ENCODE results near the gene ALKBH6. TPM values are rescaled to one million over a fixed set of nuclear protein-coding genes. Genes with fewer than 3 reads are reported as not detected.

Gene ALKBH6
- total and polyA plus RNA-seq, 2 of the 13 experiments (the other 11 are each of a cell fraction or from before 2014, with no cell fraction given), result 13.7 to 18.1 TPM

DNA sequence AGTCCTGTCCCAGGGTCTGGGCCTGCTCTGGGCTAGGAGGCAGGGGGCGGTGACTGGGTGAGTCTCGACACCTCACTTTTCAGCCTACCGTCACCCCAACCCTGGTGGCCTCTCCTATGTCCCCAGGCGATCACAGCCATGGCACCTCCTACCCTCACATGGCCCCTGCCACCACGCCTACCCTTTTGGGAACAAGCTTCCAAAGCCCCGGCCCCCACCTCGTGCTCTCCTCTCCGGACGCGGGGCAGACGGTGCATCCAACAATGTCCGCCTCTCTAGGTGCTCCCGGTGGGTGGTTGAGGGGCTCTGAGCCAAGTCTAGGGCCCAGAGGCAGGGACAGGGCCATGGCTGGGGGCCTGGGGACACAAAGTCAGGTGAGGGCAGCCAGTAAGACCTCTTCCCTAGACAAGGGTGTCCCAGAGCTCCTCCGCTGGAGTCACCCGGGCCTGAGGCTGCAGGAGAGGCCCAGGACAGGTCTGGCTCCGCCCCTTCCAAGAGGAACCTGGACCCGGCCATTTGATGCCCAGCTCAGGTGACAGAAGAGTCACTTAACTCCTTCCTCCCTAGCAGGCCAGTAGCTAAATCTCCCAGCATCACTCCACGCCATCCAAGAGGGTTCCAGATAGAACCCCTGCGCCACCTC is 5.6 kb downstream of the ALKBH6 start, which contains the start of gene SYNE4 (continued):
- TF ChIP-seq, protein P1, sequence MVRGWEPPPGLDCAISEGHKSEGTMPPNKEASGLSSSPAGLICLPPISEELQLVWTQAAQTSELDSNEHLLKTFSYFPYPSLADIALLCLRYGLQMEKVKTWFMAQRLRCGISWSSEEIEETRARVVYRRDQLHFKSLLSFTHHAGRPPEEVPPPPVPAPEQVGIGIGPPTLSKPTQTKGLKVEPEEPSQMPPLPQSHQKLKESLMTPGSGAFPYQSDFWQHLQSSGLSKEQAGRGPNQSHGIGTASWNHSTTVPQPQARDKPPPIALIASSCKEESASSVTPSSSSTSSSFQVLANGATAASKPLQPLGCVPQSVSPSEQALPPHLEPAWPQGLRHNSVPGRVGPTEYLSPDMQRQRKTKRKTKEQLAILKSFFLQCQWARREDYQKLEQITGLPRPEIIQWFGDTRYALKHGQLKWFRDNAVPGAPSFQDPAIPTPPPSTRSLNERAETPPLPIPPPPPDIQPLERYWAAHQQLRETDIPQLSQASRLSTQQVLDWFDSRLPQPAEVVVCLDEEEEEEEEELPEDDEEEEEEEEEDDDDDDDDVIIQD (CRISPR knock-in tag; IDR thresholded peaks at IDR 0.05; ENCODE audit: low read depth), result no peak
- TF ChIP-seq ZNF629 (CRISPR knock-in tag; conservative IDR thresholded peaks at IDR 0.05) (no peak), ZEB1 (IDR thresholded peaks at IDR 0.05; ENCODE audit: insufficient replicate concordance, low read depth) (peak; percentile 35), ZNF296 (CRISPR knock-in tag; conservative IDR thresholded peaks at IDR 0.05) (no peak), ZNF484 (CRISPR knock-in tag; IDR thresholded peaks at IDR 0.05; ENCODE audit: borderline replicate concordance, low read depth) (no peak), ZNF282 (IDR thresholded peaks at IDR 0.05; ENCODE audit: partially characterized antibody) (no peak), MXI1 (IDR thresholded peaks at IDR 0.05; ENCODE audit: borderline replicate concordance, low read depth, low read length) (0 out of 3 replicates have a peak, but pooled peaks have one; percentile 24), ZNF350 (CRISPR knock-in tag; IDR thresholded peaks at IDR 0.05; ENCODE audit: borderline replicate concordance, low read depth) (0 out of 2 replicates have a peak, but pooled peaks have one; percentile 63), IKZF4 (CRISPR knock-in tag; IDR thresholded peaks at IDR 0.05; ENCODE audit: borderline replicate concordance, low read depth, not compliant biosample characterization) (no peak), BRCA1 (CRISPR knock-in tag; IDR thresholded peaks at IDR 0.05) (0 out of 2 replicates have a peak, but pooled peaks have one; percentile 67), PCBP1 (IDR thresholded peaks at IDR 0.05; ENCODE audit: borderline replicate concordance, low read depth, low read length) (no peak), HMG20B (CRISPR knock-in tag; conservative IDR thresholded peaks at IDR 0.05) (0 out of 2 replicates have a peak, but pooled peaks have one; percentile 13), EEA1 (CRISPR knock-in tag; IDR thresholded peaks at IDR 0.05; ENCODE audit: borderline replicate concordance) (no peak), NR2F1 (CRISPR knock-in tag; IDR thresholded peaks at IDR 0.05) (no peak), CEBPB (IDR thresholded peaks at IDR 0.05; ENCODE audit: borderline replicate concordance, low read depth, low read length) (no peak), ZNF264 (CRISPR knock-in tag; IDR thresholded peaks at IDR 0.05) (no peak), KDM4B (CRISPR knock-in tag; IDR thresholded peaks at IDR 0.05) (no peak), ZFP36L1 (CRISPR knock-in tag; IDR thresholded peaks at IDR 0.05) (no peak), NCOR1 (IDR thresholded peaks at IDR 0.05; ENCODE audit: borderline replicate concordance, low read length) (no peak), NFYC (CRISPR knock-in tag; IDR thresholded peaks at IDR 0.05) (peak; percentile 62), IKZF5 (CRISPR knock-in tag; IDR thresholded peaks at IDR 0.05) (no peak; the same call in 1 of the 2 replicates), ARNT2 (CRISPR knock-in tag; IDR thresholded peaks at IDR 0.05; ENCODE audit: low read depth) (no peak), TP53 (CRISPR knock-in tag; conservative IDR thresholded peaks at IDR 0.05) (0 out of 2 replicates have a peak, but pooled peaks have one; percentile 44), ZNF143 (CRISPR knock-in tag; IDR thresholded peaks at IDR 0.05) (no peak)
- TF ChIP-seq, protein P2, sequence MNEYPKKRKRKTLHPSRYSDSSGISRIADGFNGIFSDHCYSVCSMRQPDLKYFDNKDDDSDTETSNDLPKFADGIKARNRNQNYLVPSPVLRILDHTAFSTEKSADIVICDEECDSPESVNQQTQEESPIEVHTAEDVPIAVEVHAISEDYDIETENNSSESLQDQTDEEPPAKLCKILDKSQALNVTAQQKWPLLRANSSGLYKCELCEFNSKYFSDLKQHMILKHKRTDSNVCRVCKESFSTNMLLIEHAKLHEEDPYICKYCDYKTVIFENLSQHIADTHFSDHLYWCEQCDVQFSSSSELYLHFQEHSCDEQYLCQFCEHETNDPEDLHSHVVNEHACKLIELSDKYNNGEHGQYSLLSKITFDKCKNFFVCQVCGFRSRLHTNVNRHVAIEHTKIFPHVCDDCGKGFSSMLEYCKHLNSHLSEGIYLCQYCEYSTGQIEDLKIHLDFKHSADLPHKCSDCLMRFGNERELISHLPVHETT (CRISPR knock-in tag; conservative IDR thresholded peaks at IDR 0.05), result no peak
- TF ChIP-seq, protein P3, sequence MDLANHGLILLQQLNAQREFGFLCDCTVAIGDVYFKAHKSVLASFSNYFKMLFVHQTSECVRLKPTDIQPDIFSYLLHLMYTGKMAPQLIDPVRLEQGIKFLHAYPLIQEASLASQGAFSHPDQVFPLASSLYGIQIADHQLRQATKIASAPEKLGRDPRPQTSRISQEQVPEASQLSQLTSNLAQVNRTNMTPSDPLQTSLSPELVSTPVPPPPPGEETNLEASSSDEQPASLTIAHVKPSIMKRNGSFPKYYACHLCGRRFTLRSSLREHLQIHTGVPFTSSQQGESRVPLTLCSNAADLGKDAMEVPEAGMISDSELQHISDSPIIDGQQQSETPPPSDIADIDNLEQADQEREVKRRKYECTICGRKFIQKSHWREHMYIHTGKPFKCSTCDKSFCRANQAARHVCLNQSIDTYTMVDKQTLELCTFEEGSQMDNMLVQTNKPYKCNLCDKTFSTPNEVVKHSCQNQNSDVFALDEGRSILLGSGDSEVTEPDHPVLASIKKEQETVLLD (CRISPR knock-in tag; IDR thresholded peaks at IDR 0.05; ENCODE audit: low read depth), result no peak

All from HepG2 (cell line).